Cardiac muscle cell (in vitro differentiated cells and primary cell): ENCODE measurements around the gene CD4. TPM values are rescaled to one million over a fixed set of nuclear protein-coding genes. Genes with fewer than 3 reads are reported as not detected.
"Not testable (repeated sequence)": the region's sequence is repeated elsewhere in the genome, so short reads cannot be mapped to it uniquely, and the experiment has no call there.

ENCODE experiments used
- DNase-seq, 2 donors: peaks; one replicate each; pipeline versions ENCODE4 v3.0.0 to v3.0.0-alpha.2; 2010 to 2017; ENCODE audit warnings: low read depth in 1 of 2, low spot score in 1 of 2
- H3K27ac ChIP-seq: fragments of 200-600 bp; sonication (generic); 2 replicates; pipeline ENCODE4 v1.5.1; 2016
- H3K27me3 ChIP-seq: fragments of 200-600 bp; sonication (generic); 2 replicates; pipeline ENCODE4 v1.6.0; 2016; ENCODE audit warnings: control low read depth
- H3K36me3 ChIP-seq: fragments of 200-600 bp; sonication (generic); 2 replicates; pipeline ENCODE4 v1.5.1; 2016; ENCODE audit warnings: control low read depth
- H3K4me1 ChIP-seq: fragments of 200-600 bp; sonication (generic); 2 replicates; pipeline ENCODE4 v1.8.1; 2017; ENCODE audit warnings: low read depth, mild to moderate bottlenecking, mixed run types
- H3K4me3 ChIP-seq: fragments of 200-600 bp; sonication (generic); 2 replicates; pipeline ENCODE4 v1.5.1; 2016; ENCODE audit warnings: mild to moderate bottlenecking
- H3K9me3 ChIP-seq: fragments of 200-600 bp; sonication (generic); 2 replicates; pipeline ENCODE4 v1.5.1; 2017; ENCODE audit warnings: low read depth, mild to moderate bottlenecking, control low read depth
- CTCF ChIP-seq: IDR thresholded peaks from 2 replicates; pipeline ENCODE4 v1.5.1; 2012; ENCODE audit warnings: low read depth, mild to moderate bottlenecking, low read length
- polyA plus RNA-seq: library from polyadenylated mRNA; unstranded; fragments of >200 nt; fragmentation: Nextera tagmentation; extraction: Ambion mirVana; gene quantifications from 2 replicates; pipeline ENCODE4 v1.2.1, GENCODE V29; 2016
- total RNA-seq: library from RNA; depleted of rRNA; stranded (reverse); fragments of >200 nt; gene quantifications from 2 replicates; pipeline ENCODE4 v1.2.3, GENCODE V29; 2016

The CD4 gene
- total RNA-seq, result 3.1 and 3.3 TPM in 2 replicates
- 5.2 and 5.9 TPM in 2 replicates for polyA plus RNA-seq

GRCh38 chr12:6788972-6789924 is at the start of gene CD4:
TSS of gene CD4 (plus strand) at chr12:6789528. CDS start at chr12:6800139, 10,611 bp downstream.
- Histone ChIP-seq H3K4me3 (no peak within 1 kb of the TSS), H3K27ac (no peak within 1 kb of the TSS), H3K9me3 (no peaks in the 10 kb centered on the region), H3K4me1 (peaks cover 9% of the 10 kb centered on the region), H3K27me3 (no peaks in the 10 kb centered on the region), H3K36me3 (no peaks in the 10 kb centered on the region)
- DNase-seq, result no peak
- no peak for TF ChIP-seq CTCF

- not testable (repeated sequence) for H3K36me3 ChIP-seq, H3K27me3 ChIP-seq, H3K4me1 ChIP-seq, H3K27ac ChIP-seq, H3K4me3 ChIP-seq, DNase-seq, H3K9me3 ChIP-seq
Measured at GRCh38 chr12:6742080-6742479, 47.2 kb upstream of the CD4 start.

- DNase-seq, result no peak
- Histone ChIP-seq H3K36me3 (peaks cover 13% of the 10 kb centered on the region), H3K27ac (no peak overlapping the region), H3K27me3 (no peaks in the 10 kb centered on the region), H3K4me1 (no peaks in the 10 kb centered on the region), H3K9me3 (no peaks in the 10 kb centered on the region), H3K4me3 (no peak overlapping the region)
- TF ChIP-seq CTCF, result no peak
Measured at GRCh38 chr12:6742834-6743233, 46.5 kb upstream of the CD4 start.

GRCh38 chr12:6743300-6743699 is 46.0 kb upstream of the CD4 start:
- not testable (repeated sequence) for DNase-seq, H3K27me3 ChIP-seq, H3K27ac ChIP-seq, H3K9me3 ChIP-seq, H3K4me1 ChIP-seq, H3K4me3 ChIP-seq
- H3K36me3 ChIP-seq, result peaks cover 18% of the 10 kb centered on the region

- Histone ChIP-seq H3K27ac (no peak overlapping the region), H3K36me3 (peaks cover 42% of the 10 kb centered on the region), H3K9me3 (no peaks in the 10 kb centered on the region), H3K4me1 (no peaks in the 10 kb centered on the region), H3K4me3 (no peak overlapping the region), H3K27me3 (no peaks in the 10 kb centered on the region)
- DNase-seq, result no peak
- no peak for TF ChIP-seq CTCF
Measured at GRCh38 chr12:6745741-6746525, 43.4 kb upstream of the CD4 start.

GRCh38 chr12:6747216-6747615 is 42.1 kb upstream of the CD4 start:
- no peaks in the 10 kb centered on the region for H3K4me1 ChIP-seq
- no peak for TF ChIP-seq CTCF
- no peaks in the 10 kb centered on the region for H3K27me3 ChIP-seq
- peaks cover 52% of the 10 kb centered on the region for H3K36me3 ChIP-seq
- no peak for DNase-seq
- H3K9me3 ChIP-seq, result no peaks in the 10 kb centered on the region
- H3K27ac ChIP-seq, result peak overlapping the region; percentile 4
- H3K4me3 ChIP-seq, result no peak overlapping the region
